Body of pancreas (tissue), 4 donors: ENCODE measurements around the gene KCNMB2. TPM values are rescaled to one million over a fixed set of nuclear protein-coding genes. Genes with fewer than 3 reads are reported as not detected.

Source experiments
- ATAC-seq: fragments of 150-250 bp; one replicate; pipeline ENCODE4 v1.9.1; 2016
- DNase-seq, 4 donors: peaks; one replicate each; pipeline ENCODE4 v3.0.0-alpha.2; 2019
- H3K27ac ChIP-seq, 4 donors: fragments of 200-600 bp; sonication (generic); 1 replicate in 3 of 4; 2 replicates in 1 of 4; pipeline versions ENCODE4 v1.5.1 to v1.6.1; 2016 to 2019; ENCODE audit warnings: mild to moderate bottlenecking in 1 of 4, mixed read lengths in 1 of 4, moderate library complexity in 1 of 4
- H3K27me3 ChIP-seq, 2 donors: fragments of 200-600 bp; sonication (generic); one replicate each; pipeline ENCODE4 v1.6.0; 2016; ENCODE audit warnings: mild to moderate bottlenecking in 1 of 2
- H3K36me3 ChIP-seq, 2 donors: fragments of 200-600 bp; sonication (generic); replicated peaks in 1 of 2; 2 replicates each; pipeline ENCODE4 v1.5.1; 2016; ENCODE audit warnings: low read depth in 2 of 2; ENCODE audit not compliant: insufficient read depth in 1 of 2
- H3K4me1 ChIP-seq: fragments of 200-600 bp; sonication (generic); one replicate; pipeline ENCODE4 v1.6.0; 2016
- H3K4me3 ChIP-seq, 2 donors: fragments of 200-600 bp; sonication (generic); 1 replicate in 1 of 2; 2 replicates in 1 of 2; pipeline ENCODE4 v1.5.1; 2016 to 2019
- H3K9me3 ChIP-seq, 3 donors: fragments of 200-600 bp; sonication (generic); 1 replicate in 2 of 3; 2 replicates in 1 of 3; pipeline ENCODE4 v1.5.1; 2016
- POLR2A ChIP-seq, 3 donors: fragments of 450-650 bp; IDR thresholded peaks; one replicate each; pipeline ENCODE4 v1.6.1; 2016; ENCODE audit warnings: antibody characterized with exemption in 3 of 3, mild to moderate bottlenecking in 2 of 3
- whole genome bisulfite sequencing, 2 donors: methylation state at CpG; one replicate each; pipeline ENCODE4 v1.1.5; 2017; 5-methylcytosine and 5-hydroxymethylcytosine counted together
- intact Hi-C: fragments of 100-400 bp; cut with DNase I; formaldehyde crosslinking; loops from one replicate; pipeline ENCODE4 v1.15.1; 2023
- total RNA-seq, 2 donors: library from RNA; depleted of rRNA; stranded (reverse); fragments of >200 nt; gene quantifications; one replicate each; pipeline ENCODE4 v1.1.0, GENCODE V29; 2016
- TF ChIP-seq, protein P1 (sequence below), 7 experiments: fragments of 450-650 bp in 4 of 7; fragments of 200-600 bp in 3 of 7; sonication (generic) in 3 of 7; IDR thresholded peaks; one replicate each; pipeline ENCODE4 v1.5.1; 2016 to 2019; ENCODE audit warnings: antibody characterized with exemption in 7 of 7

The KCNMB2 gene
- total RNA-seq, 2 donors from 2014 or later, result 2.3 TPM; not detected in 1

DNA sequence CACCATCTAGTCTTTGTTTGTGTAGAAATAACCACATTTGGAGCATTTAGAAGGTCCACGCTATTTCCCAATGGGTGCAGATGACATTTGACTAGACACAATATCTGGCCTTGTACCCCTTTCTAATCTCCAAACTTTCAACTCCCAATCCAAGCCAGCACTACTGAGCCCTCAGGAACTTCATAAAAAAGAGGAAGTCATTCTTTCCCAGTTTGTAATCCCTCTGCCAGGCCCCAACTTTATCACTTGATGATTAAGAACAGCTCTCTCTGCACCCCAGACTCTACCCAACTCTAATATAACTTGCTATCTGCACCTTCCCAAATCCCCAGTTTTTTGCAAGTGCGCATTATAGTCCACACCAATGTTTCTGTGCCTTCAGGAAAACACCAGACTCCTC, 170.2 kb downstream of the KCNMB2 start:
- DNase-seq (no peak), ATAC-seq (no peak)
- Histone ChIP-seq H3K4me1 (no peaks in the 10 kb centered on the region), H3K27ac (no peak overlapping the region), H3K27me3 (no peaks in the 10 kb centered on the region), H3K36me3 (no peaks in the 10 kb centered on the region), H3K9me3 (no peaks in the 10 kb centered on the region), H3K4me3 (no peak overlapping the region)
- intact Hi-C loops, result no loop called here
- WGBS, 2 donors, result 93 to 95% methylated on average over 2 of the region's 2 CpGs
- TF ChIP-seq, protein P1, sequence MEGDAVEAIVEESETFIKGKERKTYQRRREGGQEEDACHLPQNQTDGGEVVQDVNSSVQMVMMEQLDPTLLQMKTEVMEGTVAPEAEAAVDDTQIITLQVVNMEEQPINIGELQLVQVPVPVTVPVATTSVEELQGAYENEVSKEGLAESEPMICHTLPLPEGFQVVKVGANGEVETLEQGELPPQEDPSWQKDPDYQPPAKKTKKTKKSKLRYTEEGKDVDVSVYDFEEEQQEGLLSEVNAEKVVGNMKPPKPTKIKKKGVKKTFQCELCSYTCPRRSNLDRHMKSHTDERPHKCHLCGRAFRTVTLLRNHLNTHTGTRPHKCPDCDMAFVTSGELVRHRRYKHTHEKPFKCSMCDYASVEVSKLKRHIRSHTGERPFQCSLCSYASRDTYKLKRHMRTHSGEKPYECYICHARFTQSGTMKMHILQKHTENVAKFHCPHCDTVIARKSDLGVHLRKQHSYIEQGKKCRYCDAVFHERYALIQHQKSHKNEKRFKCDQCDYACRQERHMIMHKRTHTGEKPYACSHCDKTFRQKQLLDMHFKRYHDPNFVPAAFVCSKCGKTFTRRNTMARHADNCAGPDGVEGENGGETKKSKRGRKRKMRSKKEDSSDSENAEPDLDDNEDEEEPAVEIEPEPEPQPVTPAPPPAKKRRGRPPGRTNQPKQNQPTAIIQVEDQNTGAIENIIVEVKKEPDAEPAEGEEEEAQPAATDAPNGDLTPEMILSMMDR (IDR thresholded peaks at IDR 0.05), result no peak
- TF ChIP-seq POLR2A (IDR thresholded peaks at IDR 0.05), result no peak

DNA sequence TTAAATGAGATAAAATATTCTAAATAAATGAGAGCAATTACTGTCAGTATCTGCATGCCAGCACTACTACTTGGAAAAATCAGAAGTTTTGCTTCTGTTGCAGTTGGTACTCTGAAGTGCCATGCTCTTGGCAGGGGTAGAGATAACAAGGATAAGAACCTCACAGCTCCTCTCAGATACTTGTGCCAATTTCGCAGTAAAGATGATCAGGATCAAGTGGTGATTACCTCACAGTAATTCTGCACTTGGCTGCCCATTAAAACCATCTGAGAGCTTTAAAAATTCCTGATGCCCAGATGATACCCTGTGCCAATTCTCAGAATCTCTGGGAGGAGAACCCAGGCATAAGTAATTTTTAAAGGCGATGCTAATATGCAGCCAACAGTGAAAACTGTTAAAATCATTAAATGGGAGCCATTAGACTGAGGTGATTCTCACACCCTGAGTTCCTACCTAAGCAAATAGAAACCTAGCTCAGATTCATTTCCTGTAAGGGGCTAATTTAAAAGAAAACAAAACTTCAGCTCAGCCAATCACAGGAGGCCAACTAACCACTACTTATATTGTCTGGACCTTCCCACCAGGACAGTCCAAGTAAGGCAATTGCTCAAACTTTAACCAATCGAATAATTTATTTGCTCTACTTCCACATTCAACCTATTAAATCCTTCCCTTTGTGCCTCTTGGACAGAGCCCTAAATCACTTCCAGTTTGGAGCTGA, 171.2 kb downstream of the KCNMB2 start:
- ATAC-seq (no peak), DNase-seq (no peak)
- Histone ChIP-seq H3K36me3 (no peaks in the 10 kb centered on the region), H3K27me3 (no peaks in the 10 kb centered on the region), H3K4me3 (no peak overlapping the region), H3K27ac (no peak overlapping the region), H3K9me3 (no peaks in the 10 kb centered on the region), H3K4me1 (no peaks in the 10 kb centered on the region)
- TF ChIP-seq, protein P1 (IDR thresholded peaks at IDR 0.05), result no peak
- no peak for TF ChIP-seq POLR2A (IDR thresholded peaks at IDR 0.05)
- intact Hi-C loops, result no loop called here
- 71 to 87% methylated on average over 3 of the region's 3 CpGs for WGBS, 2 donors

DNA sequence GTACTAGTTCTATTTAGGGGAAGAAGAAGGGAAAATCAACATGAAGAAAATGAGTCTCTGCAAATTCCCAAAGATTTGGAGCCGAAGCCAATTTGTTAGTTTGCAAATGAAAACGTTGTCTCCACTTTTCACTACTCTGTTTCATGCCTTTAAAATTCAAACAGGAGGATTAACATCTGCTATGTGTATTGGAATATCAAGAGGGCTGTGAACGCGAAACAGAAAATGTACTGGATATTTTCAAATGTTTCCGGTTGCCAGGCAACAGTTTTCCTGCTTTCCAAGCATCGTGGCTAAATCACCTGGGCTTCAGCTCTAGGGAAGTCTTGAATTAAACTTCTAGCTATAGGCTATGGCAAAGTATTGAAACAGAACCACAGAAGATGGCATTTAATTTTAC, 172.8 kb downstream of the KCNMB2 start:
- Histone ChIP-seq H3K36me3 (no peaks in the 10 kb centered on the region), H3K9me3 (no peaks in the 10 kb centered on the region), H3K27ac (no peak overlapping the region), H3K4me3 (no peak overlapping the region), H3K4me1 (no peaks in the 10 kb centered on the region), H3K27me3 (no peaks in the 10 kb centered on the region)
- intact Hi-C loops, result no loop called here
- no peak for TF ChIP-seq POLR2A (IDR thresholded peaks at IDR 0.05)
- TF ChIP-seq, protein P1 (IDR thresholded peaks at IDR 0.05), result no peak
- ATAC-seq (no peak), DNase-seq (no peak)
- WGBS, 2 donors, result 30 to 33% methylated on average over 6 of the region's 6 CpGs

DNA sequence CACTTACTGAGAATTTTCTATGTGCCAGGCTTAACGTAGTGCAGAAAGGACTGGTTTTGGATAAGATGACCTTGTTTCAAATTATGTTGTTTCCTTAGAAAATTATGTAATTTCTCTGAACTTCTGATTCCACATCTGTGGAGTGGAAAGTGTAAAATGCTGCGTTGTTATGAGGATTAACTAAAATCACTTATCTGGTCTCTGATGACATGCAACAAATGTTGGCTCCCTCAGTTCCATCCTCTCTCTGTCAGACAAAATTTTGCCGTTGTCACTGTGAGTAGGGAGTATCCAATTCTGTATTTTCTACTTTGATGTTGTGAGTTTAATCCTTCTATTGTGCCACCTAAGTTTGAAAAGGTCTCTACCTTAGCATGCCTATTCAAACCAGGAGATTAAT, 175.5 kb downstream of the KCNMB2 start:
- Histone ChIP-seq H3K27me3 (no peaks in the 10 kb centered on the region), H3K4me3 (no peak overlapping the region), H3K9me3 (no peaks in the 10 kb centered on the region), H3K27ac (no peak overlapping the region), H3K4me1 (no peaks in the 10 kb centered on the region), H3K36me3 (no peaks in the 10 kb centered on the region)
- ATAC-seq (no peak), DNase-seq (no peak)
- intact Hi-C loops, result no loop called here
- 70 to 73% methylated on average over 3 of the region's 3 CpGs for WGBS, 2 donors
- TF ChIP-seq, protein P1 (IDR thresholded peaks at IDR 0.05), result no peak
- TF ChIP-seq POLR2A (IDR thresholded peaks at IDR 0.05), result no peak

DNA sequence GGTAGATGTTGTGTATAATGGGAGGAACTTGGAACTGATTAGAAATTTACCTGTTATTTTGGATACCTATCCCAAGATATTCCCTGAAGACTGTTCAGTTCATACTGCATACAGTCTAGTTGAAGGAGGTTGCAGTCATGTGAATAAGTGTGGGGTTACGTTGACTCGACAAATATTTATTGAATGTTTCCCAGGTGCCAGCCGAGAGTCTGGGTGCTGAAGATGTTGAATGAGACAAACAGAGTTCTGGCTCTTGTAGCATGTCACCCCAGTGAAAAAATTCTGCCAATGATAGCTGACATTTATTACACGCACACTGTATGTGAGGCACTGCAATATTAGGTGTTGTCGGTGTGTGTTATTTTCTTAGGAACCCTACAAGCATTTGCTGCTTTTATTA, 176.0 kb downstream of the KCNMB2 start:
- no peak overlapping the region for H3K27ac ChIP-seq
- no peaks in the 10 kb centered on the region for H3K27me3 ChIP-seq
- DNase-seq (peak in 1 of 4 donors; percentile 7), ATAC-seq (no peak)
- H3K9me3 ChIP-seq, result no peaks in the 10 kb centered on the region
- H3K36me3 ChIP-seq, result no peaks in the 10 kb centered on the region
- no peak for TF ChIP-seq POLR2A (IDR thresholded peaks at IDR 0.05)
- TF ChIP-seq, protein P1 (IDR thresholded peaks at IDR 0.05), result no peak
- intact Hi-C loops, result no loop called here
- WGBS, 2 donors, result 48 to 49% methylated on average over 5 of the region's 5 CpGs
- no peaks in the 10 kb centered on the region for H3K4me1 ChIP-seq
- no peak overlapping the region for H3K4me3 ChIP-seq
